Prostate gland (tissue), 2 donors: ENCODE results near the gene RALGPS1.

Source experiments
- CTCF ChIP-seq, 4 experiments: fragments of 200-600 bp in 2 of 4; fragments of 450-650 bp in 2 of 4; sonication (generic) in 2 of 4; IDR thresholded peaks; 1 replicate in 3 of 4; 2 replicates in 1 of 4; pipeline ENCODE4 v1.5.1; 2016 to 2019; ENCODE audit warnings: antibody characterized with exemption in 4 of 4, mild to moderate bottlenecking in 2 of 4, moderate library complexity in 2 of 4
- POLR2A ChIP-seq: fragments of 450-650 bp; IDR thresholded peaks from one replicate; pipeline ENCODE4 v1.6.1; 2016; ENCODE audit warnings: antibody characterized with exemption, mild to moderate bottlenecking
- POLR2AphosphoS5 ChIP-seq: sonication (generic); formaldehyde crosslinking; IDR thresholded peaks from one replicate; pipeline ENCODE4 v1.6.1; 2017; ENCODE audit warnings: antibody characterized with exemption

- no peak for TF ChIP-seq CTCF (IDR thresholded peaks at IDR 0.05)
- TF ChIP-seq POLR2A = no peak
- TF ChIP-seq POLR2AphosphoS5 = no peak
Observed at GRCh38 chr9:126981218-126981617, 66.6 kb downstream of the RALGPS1 start.
